ENCODE data around the gene XYLT1.

DNA sequence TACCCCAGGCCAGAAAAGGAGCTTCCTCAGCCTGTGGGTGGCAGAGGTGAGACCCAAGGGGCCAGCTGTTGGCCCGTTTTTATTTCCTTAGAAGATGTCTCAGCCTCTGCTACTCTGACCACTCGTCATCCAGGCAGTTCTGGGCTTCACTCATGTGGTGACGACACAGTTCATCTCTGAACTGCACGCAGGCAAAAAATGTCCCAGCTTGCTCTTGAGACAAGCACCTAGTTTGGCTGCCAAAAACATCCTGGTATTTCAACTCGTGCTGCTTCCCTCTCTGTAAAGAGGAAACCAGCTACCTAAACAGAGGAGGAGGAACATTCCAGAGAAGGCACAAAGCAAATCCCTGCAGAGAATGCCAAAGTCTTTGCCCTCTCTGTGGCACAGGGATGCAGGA is 125.7 kb downstream of the XYLT1 start:
- TF ChIP-seq, protein P1, sequence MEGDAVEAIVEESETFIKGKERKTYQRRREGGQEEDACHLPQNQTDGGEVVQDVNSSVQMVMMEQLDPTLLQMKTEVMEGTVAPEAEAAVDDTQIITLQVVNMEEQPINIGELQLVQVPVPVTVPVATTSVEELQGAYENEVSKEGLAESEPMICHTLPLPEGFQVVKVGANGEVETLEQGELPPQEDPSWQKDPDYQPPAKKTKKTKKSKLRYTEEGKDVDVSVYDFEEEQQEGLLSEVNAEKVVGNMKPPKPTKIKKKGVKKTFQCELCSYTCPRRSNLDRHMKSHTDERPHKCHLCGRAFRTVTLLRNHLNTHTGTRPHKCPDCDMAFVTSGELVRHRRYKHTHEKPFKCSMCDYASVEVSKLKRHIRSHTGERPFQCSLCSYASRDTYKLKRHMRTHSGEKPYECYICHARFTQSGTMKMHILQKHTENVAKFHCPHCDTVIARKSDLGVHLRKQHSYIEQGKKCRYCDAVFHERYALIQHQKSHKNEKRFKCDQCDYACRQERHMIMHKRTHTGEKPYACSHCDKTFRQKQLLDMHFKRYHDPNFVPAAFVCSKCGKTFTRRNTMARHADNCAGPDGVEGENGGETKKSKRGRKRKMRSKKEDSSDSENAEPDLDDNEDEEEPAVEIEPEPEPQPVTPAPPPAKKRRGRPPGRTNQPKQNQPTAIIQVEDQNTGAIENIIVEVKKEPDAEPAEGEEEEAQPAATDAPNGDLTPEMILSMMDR (conservative IDR thresholded peaks at IDR 0.05; ENCODE audit: low read depth, low read length) = no peak
- TF ChIP-seq POLR2A (IDR thresholded peaks at IDR 0.05; ENCODE audit: low read depth, low read length) (no peak), MXI1 (IDR thresholded peaks at IDR 0.05; ENCODE audit: borderline replicate concordance, low read depth, low read length) (no peak), MAZ (IDR thresholded peaks at IDR 0.05; ENCODE audit: borderline replicate concordance, low read depth, low read length) (no peak), SMC3 (IDR thresholded peaks at IDR 0.05; ENCODE audit: low read depth, low read length) (no peak; the same call in 1 of the 2 replicates), RCOR1 (IDR thresholded peaks at IDR 0.05; ENCODE audit: insufficient replicate concordance, low read length) (no peak), CEBPB (IDR thresholded peaks at IDR 0.05; ENCODE audit: low read depth, low read length) (no peak), FOS (IDR thresholded peaks at IDR 0.05; ENCODE audit: low read depth, low read length) (no peak), RFX5 (IDR thresholded peaks at IDR 0.05; ENCODE audit: low read depth, low read length) (no peak), RAD21 (IDR thresholded peaks at IDR 0.05; ENCODE audit: low read length) (no peak)
- TF ChIP-seq, protein P2, sequence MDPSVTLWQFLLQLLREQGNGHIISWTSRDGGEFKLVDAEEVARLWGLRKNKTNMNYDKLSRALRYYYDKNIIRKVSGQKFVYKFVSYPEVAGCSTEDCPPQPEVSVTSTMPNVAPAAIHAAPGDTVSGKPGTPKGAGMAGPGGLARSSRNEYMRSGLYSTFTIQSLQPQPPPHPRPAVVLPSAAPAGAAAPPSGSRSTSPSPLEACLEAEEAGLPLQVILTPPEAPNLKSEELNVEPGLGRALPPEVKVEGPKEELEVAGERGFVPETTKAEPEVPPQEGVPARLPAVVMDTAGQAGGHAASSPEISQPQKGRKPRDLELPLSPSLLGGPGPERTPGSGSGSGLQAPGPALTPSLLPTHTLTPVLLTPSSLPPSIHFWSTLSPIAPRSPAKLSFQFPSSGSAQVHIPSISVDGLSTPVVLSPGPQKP (IDR thresholded peaks at IDR 0.05; ENCODE audit: borderline replicate concordance, low read depth, low read length) = no peak
- TF ChIP-seq, protein P3, sequence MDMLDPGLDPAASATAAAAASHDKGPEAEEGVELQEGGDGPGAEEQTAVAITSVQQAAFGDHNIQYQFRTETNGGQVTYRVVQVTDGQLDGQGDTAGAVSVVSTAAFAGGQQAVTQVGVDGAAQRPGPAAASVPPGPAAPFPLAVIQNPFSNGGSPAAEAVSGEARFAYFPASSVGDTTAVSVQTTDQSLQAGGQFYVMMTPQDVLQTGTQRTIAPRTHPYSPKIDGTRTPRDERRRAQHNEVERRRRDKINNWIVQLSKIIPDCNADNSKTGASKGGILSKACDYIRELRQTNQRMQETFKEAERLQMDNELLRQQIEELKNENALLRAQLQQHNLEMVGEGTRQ (IDR thresholded peaks at IDR 0.05; ENCODE audit: low read depth, low read length) = no peak
